HG03571 (cell line): Measurements from ENCODE around the gene CLSTN2.

Experiments
- ATAC-seq: cut with Tn5 transposase; IDR thresholded peaks from one replicate; pipeline ENCODE4 v1.9.1; 2021; ENCODE audit not compliant: unreplicated experiment

CLSTN2 gene

DNA sequence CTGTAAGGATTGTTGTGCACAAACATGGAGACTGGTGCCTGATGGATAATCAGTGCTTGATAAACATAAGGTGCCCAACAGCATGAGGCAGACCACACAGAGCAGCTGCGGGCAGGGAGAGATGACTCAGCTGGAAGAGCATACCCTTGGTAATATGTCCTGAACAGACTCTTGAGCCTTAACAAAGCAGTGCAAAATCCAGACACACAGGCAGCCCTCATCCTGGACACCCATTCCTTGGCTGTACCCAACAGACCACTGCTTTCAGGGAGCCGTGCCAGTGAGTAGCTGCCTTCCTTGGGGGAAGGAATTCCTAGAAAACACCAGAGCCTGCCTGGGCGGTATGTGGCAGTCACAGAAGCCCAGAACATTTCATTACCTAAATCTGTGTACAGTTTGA, 156.2 kb downstream of the CLSTN2 start:
- no peak for ATAC-seq

DNA sequence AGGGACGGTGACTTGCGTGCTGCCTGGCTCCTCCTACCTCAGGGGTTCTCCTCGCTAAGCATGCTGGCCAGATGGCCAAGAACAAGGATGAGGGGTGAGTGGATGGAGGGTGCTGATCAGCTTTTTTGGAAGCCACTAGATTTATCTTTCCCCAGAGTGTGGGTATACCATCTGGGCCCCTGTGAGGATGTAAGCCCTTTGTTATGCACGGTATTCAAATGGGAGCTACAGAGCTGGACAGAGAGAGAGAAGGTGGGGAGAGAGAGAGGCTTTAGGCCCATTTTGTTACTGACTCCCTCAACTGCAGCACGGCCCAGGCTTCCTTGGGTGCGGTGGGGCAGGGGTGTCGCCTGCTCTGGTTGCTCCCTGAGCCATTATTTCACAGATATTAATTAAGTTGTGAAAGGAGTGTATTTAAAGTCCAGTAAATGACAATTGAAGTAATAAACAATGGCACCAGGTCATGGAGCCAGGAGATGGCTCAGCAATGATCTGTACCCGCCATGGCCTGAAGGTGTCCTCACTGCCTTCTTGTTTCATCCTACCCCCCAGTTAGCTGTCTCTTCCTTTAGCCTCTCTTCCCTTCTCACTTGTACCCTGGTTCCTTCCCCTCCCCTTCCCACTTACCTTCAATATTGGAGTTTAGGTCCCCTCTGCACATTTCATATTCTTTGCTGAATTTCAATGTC, 158.0 kb downstream of the CLSTN2 start:
- ATAC-seq: no peak

DNA sequence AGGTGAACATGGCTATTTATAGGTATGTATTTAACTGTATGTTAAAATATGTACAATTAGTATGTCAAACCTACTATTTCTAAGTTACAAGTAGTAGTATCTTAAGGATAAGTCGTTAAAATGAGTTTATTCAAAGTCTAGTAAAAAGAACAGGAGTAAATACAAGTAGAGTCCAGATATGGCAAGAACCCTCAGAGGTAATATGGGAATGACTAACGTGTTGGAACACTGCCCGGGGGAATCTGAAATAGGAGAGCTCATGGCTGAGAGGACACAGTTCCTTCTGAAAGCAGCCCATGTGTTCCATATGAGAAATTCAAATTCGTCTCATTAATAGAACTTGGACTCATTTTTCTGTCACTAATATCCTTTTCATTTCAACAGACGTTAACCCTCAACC, 158.8 kb downstream of the CLSTN2 start:
- no peak for ATAC-seq

DNA sequence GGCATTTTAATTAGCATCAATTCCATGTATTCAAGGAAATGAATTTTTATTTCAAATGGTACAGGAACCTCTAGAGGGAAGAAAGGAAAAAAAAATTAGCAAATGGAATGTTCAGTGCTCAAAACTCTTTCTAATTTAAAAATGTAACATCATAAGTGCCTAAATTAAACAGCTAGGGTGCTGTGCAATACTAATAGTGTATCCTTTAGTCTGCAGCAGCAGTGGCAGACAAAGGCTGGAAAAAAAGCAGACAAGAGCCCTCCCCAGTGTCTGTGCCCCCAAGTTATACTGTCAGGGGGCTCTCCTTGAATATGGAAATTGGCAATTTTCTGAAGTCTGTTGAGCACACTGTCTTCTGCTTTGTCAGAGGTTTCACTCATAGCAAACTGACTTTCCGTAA, 159.5 kb downstream of the CLSTN2 start:
- ATAC-seq: no peak

DNA sequence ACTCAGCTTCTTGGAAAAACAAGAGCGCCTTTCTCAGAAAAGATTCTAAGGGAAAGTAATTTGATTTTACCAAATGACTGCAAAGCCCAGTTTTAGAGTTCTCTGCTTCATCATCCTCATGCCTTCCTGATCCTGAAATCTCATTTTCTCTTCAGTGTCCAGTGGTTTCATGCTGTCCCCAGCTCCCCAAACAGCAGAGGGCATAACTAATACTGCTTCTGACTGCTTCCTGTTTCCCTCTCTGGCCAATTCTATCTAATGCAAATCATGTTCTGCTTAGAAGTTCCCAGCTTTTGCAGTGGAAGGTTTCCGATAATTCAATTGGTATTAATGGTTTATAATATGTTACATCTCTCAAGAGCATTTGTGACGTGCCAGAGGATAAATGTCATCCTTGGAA, 161.1 kb downstream of the CLSTN2 start:
- no peak for ATAC-seq

DNA sequence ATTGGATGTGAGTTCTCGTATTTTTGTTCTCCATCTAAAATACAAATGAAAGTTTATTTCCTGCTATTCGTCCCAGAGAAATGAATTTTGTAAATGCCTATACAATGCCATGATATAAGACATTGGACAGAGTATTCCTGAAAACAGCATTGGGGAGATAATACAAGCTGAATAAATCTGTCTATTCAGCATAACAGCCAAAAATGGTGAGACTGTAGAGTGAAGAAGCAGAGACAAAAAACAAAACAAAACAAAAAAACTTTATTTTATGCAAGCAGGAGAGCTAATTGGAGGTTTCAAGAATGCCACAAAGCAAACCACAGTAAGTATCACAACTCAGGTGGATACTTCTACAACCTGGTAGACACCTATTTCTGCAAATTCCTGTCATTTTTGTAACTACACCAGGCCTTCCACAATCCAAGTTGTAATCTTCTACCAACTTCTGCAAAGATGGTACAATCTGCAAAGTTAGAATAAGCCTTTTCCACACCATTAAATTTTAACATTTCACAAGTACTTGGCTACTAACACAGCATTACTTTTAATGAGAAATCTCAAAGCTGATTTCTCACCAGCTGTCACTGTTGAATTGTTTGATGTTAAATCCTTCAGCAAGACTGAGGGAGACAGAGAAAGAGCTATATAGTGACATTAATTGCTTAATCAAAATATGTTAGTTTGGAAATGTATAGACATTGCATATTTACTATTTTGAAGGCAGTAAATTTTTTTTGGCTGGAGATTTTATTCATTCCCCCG, 163.1 kb downstream of the CLSTN2 start:
- ATAC-seq: no peak

DNA sequence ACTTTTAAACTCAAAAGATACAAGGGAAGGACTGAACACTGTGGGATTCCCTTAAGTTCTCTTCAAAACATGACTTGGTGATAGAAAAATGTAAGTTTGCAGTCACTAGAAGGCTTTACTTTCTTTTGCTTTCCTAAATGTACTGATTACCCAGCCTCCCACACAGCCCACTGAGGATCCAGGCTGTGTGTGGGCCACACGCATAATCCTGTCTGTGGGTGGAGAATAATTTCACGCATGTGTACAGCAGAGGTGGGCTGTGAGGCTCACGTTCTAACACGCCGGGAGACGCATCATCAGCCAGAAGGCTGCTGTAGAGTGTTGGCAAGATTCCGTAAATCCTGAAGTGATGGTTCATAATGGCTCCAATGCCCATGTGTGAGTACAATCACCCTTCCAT, 165.5 kb downstream of the CLSTN2 start:
- ATAC-seq: no peak

DNA sequence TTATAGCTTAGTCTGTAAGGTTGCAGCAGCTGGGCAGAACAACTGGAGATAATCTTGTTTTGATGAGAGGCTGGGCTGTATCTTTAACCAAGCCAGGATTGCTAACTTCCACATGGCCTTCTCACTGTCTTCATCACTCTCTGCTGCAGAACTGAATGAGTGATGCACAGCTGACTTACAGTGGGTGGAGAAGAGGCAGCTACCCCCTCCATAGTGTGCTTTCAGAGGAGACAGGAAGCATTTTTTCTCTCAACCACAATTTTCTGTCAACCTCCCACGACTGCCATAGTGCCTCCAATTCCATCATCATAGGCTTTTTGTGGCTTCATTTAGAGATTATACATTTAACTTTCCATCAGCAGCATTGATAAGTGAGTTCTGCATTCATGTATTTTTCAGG, 168.2 kb downstream of the CLSTN2 start:
- ATAC-seq: no peak

DNA sequence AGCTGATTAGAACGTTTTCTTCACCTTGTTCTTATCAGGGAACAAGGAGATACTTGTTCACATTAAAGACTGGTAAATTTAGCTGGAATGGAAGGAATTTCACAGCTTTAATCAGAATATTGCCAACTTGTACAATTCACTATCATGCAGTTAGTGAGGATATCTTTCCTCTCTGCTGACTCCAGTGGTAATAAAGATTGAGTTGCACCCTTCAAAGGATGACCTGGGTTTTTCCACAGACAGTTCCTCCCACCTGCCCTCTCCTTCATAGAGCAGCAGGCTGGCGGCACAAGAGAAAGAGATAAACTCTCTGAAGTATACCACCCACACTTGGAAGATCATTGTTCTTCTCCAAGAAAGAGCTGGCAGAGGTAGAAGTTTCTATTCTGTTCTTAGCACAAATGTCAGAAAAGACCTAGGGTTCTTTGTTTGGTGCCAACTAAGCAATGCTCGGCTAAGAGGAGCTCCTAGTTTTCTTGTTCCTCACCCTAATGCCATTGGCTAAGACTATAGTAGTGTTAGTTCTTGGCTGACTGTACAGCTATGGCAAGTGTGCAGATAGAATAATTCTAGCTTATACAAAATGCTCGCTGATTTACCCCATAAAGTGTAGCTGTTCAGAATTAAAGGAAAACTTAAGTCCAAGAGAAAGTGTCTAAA, 169.1 kb downstream of the CLSTN2 start:
- ATAC-seq: no peak

DNA sequence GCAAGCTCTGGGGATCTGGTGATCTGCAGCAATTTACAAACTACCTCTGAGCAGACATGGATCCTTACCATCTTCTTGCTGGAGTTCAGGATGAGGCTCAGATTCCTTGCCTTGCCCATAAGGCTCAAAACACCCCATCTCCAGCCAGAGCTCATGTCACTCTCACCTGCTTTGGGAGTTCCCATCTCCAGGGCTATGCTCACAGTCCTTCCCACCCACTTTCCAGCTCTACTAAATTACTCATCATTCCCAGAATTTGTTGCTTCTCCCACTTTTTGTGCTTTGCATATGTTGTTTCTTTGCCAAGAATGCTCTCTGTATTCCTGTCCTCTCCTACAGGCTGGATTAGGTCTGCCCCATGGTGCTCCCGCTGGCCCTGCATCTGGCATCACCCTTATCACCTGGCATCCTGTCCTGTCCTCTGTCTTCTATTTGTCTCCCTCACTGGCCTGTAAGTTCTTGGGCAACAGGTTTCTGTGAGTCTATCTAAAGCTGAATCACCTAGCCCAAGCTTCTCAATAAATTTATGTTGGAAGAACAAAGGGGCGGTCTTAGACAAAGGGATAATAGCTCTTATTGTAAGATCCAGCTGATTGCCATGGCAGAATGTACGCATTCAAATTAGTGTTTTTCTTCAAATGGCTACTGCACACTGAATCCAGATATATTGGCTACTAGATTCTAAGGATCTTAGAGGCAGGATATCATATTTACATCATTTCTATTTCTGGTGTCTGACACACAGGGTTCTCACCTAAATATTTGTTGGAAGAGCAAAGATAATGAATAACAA, 179.2 kb downstream of the CLSTN2 start:
- ATAC-seq: no peak

DNA sequence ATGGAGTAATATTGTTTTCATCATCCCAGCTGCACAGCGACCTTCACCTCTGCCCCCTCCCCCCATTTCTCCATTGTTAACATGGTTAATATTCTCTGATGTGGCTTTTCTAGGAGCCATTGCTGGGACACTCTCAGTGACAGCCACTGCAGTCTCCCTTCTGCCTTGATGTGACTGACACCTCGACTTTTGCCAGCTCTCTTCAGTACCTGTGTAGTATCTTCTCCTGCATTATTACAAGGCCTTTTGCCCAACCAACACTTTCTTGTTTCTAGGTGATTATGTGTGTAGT, 179.8 kb downstream of the CLSTN2 start:
- ATAC-seq: no peak

DNA sequence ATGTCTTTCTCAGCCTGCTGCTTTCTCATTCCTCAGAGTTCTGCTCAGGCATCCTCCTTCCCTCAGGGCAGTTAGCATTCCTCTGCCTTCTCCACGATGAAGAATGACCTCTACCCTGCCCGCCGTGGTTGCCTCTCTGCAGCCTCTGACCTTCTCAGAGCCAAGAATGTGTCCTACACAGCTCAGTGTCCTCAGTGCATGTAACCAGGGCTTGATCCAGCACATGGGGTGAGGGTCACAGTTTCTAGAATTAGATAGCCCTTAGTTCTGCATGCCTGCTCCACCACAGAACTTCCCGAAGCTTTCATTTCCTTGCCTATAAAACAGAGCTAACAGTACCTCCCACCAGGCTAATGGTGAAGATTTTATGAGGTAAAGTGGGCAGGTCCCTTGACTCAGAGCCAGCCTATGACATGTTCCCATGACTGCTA, 182.1 kb downstream of the CLSTN2 start:
- ATAC-seq: no peak

DNA sequence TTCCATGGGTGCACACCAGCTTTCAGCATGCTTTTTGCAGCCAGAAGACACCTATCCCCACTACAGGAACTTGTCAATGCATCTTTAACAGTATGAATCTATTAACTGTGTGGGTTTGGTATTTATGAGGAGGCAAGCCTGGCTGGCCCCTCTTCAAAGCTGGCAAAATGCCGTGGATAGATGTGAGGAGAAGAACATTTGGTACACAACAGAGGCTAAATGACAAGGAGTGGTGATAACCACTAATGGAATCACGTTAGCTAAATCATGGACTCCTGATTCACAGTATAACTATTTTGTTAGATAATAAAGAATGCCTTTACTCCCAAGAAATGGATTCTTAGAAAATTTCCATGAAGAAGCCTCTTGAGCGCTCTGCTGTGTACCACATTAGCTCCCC, 187.2 kb downstream of the CLSTN2 start:
- ATAC-seq: no peak

DNA sequence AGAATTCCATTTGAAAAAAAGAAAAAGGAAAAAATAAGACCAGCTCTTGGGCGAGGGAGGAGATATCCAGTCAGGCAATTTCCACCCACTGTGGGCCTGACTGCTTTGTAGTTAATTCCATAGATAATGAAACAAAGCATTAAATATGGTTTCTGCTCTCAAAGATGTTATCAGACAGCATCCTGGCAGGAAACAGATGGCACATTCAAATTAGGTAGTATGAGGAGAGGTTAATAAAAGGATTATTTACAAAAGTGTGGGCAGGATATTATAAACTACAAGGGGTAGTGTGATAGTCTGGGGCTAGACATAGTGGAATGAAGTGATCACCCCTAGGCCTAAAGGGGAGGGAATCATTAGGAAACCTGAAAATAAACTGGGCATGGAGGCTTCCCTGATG, 193.2 kb downstream of the CLSTN2 start:
- no peak for ATAC-seq

DNA sequence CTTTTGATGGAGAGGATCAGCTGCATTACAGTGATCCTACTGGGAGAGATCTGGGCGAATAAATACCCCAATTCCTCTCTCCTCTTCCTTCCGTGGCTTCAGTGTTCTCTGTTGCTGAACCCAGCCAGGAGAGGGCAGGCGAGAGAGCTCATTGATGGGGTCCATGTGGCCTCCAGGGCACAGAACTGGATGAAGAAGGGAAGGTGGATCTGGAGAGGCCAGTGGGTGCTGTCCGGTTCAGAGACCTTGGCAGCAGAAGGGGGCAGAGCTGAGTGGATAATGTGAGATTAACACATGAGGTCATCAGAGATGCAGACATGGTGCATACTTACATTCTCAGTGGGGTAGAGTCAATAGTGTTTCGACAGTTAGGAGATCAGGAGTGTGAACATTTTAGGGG, 193.6 kb downstream of the CLSTN2 start:
- no peak for ATAC-seq

DNA sequence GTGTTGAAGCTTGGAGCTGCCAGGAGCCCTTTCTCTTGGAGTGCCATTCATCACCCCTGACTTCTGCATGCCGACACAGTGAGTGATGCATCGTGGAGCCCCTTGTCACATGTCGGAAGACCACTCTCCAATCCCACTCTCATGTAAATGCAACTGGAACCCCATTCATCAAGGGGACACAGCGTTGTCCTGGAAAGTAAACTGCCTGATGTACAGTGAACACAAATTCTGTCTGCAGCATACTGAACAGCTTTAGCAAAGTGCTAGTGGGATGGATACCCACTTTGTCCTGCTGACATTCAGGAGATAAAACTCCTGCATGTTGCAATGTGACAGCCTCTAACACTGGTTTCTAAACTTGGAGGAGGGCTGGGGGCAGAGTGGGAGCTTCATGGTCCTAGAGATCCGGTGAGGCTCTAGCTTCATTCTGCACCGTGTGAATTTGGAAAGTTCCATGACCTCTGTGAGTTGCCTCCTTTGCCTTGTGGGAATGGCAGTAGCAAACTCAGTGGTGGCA, 194.8 kb downstream of the CLSTN2 start:
- no peak for ATAC-seq

DNA sequence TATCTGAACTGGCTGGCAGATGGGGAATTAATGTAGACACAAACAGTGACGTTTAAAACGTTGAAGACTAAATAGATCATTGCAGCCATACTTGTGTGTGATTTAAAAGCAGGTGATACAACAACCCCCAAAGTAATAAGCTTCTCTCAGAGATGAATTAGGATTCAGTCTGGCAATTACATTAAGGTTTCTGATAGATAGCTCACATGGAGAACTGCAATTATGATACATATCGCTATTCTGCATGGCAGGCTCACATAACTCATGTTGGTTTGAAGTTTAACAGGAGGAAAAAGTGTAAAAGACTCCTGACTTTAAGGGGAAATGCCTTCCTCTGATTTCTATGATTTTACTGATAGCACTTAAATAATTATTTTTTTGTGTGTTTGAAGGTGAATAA, 196.9 kb downstream of the CLSTN2 start:
- ATAC-seq: no peak

DNA sequence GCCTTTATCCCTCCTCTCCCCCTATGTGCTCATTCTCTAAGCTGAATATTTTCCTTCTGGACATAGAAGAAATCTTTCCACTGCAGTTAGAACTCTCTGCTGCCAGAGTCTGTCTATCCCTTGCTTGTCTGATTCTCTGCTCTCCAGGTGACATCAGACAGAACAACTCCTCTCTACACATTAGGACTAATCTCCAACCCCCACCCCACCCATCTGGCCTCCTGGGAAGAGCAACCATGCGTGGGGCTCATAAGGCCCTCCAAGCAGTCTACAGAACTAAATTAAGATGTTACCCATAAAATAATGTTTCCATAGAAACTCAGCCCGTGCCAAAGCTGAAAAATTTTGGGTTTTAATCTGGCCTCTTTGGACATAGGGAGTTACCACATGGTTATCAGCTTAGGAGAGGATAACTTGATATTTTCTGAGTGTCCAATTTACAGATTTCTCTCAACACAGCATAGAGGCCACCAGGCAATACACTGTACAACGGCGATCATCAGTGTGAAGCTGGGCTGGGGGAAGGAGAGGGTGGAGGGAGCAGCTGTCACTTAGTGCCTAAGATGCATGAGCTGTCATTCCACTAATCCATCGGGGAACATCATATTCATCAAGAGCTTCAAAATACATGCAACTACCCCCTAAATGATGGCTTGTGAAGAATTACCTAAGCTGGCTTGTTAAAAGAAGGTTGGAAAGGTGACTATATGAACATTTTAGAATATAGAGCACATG, 199.4 kb downstream of the CLSTN2 start:
- no peak for ATAC-seq

DNA sequence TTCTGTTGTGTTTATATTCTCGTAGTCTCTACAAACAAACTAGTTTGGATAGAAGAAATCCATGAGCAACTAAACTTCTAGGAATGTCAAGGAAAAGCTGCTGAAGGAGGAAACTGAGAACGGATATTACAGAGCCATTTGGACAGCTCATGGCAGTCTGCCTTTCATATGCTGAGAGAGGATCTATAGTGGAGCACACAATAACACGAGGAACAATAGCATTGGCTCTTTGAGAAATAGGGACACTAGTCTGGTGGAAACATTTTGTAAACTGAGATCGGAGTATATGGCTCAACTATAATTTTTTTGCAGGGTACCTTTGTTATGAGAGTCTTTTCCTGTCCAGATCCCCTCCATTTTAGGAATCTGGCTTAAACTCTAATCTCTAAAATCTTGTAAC, 200.5 kb downstream of the CLSTN2 start:
- no peak for ATAC-seq

DNA sequence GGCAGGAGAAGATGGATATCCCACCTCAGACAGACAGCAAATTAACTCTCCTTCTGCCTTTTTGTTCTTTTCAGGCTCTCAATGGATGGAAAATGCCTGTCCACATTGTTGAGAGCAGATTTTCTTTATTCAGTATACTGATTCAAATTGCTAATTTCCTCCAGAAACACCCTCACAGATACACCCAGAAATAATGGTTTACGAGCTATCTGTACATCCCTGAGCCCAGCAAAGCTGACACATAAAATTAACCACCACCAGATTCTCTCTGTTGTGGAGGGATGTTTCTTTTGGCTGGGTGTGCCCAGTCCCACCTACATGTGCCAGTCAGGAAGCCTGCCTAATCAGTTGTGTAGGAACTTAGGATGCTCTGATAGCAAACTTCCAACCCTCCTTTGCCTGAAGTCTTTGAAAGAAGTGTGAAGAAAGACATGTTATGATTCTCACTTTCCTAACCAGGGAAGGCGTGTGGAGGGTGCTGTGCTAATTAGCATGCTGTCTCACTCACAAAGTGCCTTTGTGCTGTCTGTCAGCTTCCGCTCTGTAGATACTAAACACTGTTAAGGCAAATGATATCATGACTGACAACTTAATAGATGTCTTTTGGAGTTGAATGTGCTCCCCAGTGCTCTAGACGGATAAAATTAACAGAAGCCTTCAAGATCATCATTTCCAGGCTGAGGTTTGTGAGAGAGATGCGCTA, 208.5 kb downstream of the CLSTN2 start:
- ATAC-seq: no peak
